B cell (primary cell): Measurements from ENCODE around the gene STAC3.

Source experiments
- EZH2 ChIP-seq: IDR thresholded peaks from 2 replicates; pipeline ENCODE4 v1.6.1; 2012; ENCODE audit warnings: borderline replicate concordance, low read depth, mild to moderate bottlenecking, moderate library complexity, low read length; ENCODE audit not compliant: insufficient read depth, poor library complexity, severe bottlenecking
- TF ChIP-seq, protein P1 (sequence below): fragments of 200-600 bp; IDR thresholded peaks from one replicate; pipeline ENCODE4 v1.8.0; 2022; ENCODE audit warnings: antibody characterized with exemption, mild to moderate bottlenecking

- TF ChIP-seq, protein P1, sequence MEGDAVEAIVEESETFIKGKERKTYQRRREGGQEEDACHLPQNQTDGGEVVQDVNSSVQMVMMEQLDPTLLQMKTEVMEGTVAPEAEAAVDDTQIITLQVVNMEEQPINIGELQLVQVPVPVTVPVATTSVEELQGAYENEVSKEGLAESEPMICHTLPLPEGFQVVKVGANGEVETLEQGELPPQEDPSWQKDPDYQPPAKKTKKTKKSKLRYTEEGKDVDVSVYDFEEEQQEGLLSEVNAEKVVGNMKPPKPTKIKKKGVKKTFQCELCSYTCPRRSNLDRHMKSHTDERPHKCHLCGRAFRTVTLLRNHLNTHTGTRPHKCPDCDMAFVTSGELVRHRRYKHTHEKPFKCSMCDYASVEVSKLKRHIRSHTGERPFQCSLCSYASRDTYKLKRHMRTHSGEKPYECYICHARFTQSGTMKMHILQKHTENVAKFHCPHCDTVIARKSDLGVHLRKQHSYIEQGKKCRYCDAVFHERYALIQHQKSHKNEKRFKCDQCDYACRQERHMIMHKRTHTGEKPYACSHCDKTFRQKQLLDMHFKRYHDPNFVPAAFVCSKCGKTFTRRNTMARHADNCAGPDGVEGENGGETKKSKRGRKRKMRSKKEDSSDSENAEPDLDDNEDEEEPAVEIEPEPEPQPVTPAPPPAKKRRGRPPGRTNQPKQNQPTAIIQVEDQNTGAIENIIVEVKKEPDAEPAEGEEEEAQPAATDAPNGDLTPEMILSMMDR: no peak
- no peak for TF ChIP-seq EZH2
These were observed 51.8 kb downstream of the STAC3 start for GRCh38 chr12:57199191-57199590.
